ENCODE data around the gene PAPLN.

PAPLN gene

GRCh38 chr14:73238941-73239340 is 1.6 kb downstream of the PAPLN start:
- Histone ChIP-seq H3K36me3 (no peaks in the 10 kb centered on the region), H3K27me3 (peaks cover 100% of the 10 kb centered on the region), H3K27ac (no peak overlapping the region), H3K4me1 (ENCODE audit: control insufficient read depth in 1 of 2, insufficient read depth in 1 of 2, low read depth in 1 of 2, low read length in 1 of 2) (peaks cover 12 to 24% of the 10 kb centered on the region in 2 experiments), H3K9me3 (no peaks in the 10 kb centered on the region), H3K4me3 (ENCODE audit: low read depth in 1 of 2, low read length in 1 of 2) (no peak overlapping the region)
- TF ChIP-seq CTCF (IDR thresholded peaks at IDR 0.05): no peak

- peaks cover 100% of the 10 kb centered on the region for H3K27me3 ChIP-seq
- no peak overlapping the region for H3K27ac ChIP-seq
- H3K4me3 ChIP-seq (ENCODE audit: low read depth in 1 of 2, low read length in 1 of 2): no peak overlapping the region
- peaks cover 12 to 24% of the 10 kb centered on the region in 2 experiments for H3K4me1 ChIP-seq (ENCODE audit: control insufficient read depth in 1 of 2, insufficient read depth in 1 of 2, low read depth in 1 of 2, low read length in 1 of 2)
- no peaks in the 10 kb centered on the region for H3K36me3 ChIP-seq
- no peaks in the 10 kb centered on the region for H3K9me3 ChIP-seq
- no peak for TF ChIP-seq CTCF (IDR thresholded peaks at IDR 0.05)
These were observed 2.3 kb downstream of the PAPLN start for GRCh38 chr14:73239393-73240241.

- TF ChIP-seq CTCF (IDR thresholded peaks at IDR 0.05): no peak
- H3K4me1 ChIP-seq (ENCODE audit: control insufficient read depth in 1 of 2, insufficient read depth in 1 of 2, low read depth in 1 of 2, low read length in 1 of 2): peaks cover 19 to 35% of the 10 kb centered on the region in 2 experiments
- peaks cover 100% of the 10 kb centered on the region for H3K27me3 ChIP-seq
These were observed 3.6 kb downstream of the PAPLN start for GRCh38 chr14:73240816-73241480.

GRCh38 chr14:73241481-73242165 is 4.3 kb downstream of the PAPLN start:
- Histone ChIP-seq H3K27me3 (peaks cover 97% of the 10 kb centered on the region), H3K4me1 (ENCODE audit: control insufficient read depth in 1 of 2, insufficient read depth in 1 of 2, low read depth in 1 of 2, low read length in 1 of 2) (peaks cover 24 to 36% of the 10 kb centered on the region in 2 experiments), H3K36me3 (no peaks in the 10 kb centered on the region), H3K27ac (no peak overlapping the region), H3K9me3 (no peaks in the 10 kb centered on the region), H3K4me3 (ENCODE audit: low read depth in 1 of 2, low read length in 1 of 2) (no peak overlapping the region)
- no peak for TF ChIP-seq CTCF (IDR thresholded peaks at IDR 0.05)

More at GRCh38 chr14:73240816-73241480, 3.6 kb downstream of the PAPLN start:
- Histone ChIP-seq H3K27ac (no peak overlapping the region), H3K36me3 (no peaks in the 10 kb centered on the region), H3K4me3 (ENCODE audit: low read depth in 1 of 2, low read length in 1 of 2) (no peak overlapping the region), H3K9me3 (no peaks in the 10 kb centered on the region)

- no peaks in the 10 kb centered on the region for H3K9me3 ChIP-seq
- peaks cover 16 to 30% of the 10 kb centered on the region in 2 experiments for H3K4me1 ChIP-seq (ENCODE audit: control insufficient read depth in 1 of 2, insufficient read depth in 1 of 2, low read depth in 1 of 2, low read length in 1 of 2)
- no peak for TF ChIP-seq CTCF (IDR thresholded peaks at IDR 0.05)
- H3K4me3 ChIP-seq (ENCODE audit: low read depth in 1 of 2, low read length in 1 of 2): no peak overlapping the region
- no peaks in the 10 kb centered on the region for H3K36me3 ChIP-seq
- peaks cover 97% of the 10 kb centered on the region for H3K27me3 ChIP-seq
- no peak overlapping the region for H3K27ac ChIP-seq
These were observed 5.1 kb downstream of the PAPLN start for GRCh38 chr14:73242357-73242901.
